ENCODE results near the gene SLC23A2.

GRCh38 chr20:5005326-5005725 lies 4.0 kb upstream of the SLC23A2 start:
- TF ChIP-seq ELF4 (IDR thresholded peaks at IDR 0.05) = no peak
- TF ChIP-seq FOXA1 (IDR thresholded peaks at IDR 0.05) = no peak
- no peak for TF ChIP-seq PKNOX1 (IDR thresholded peaks at IDR 0.05)
- TF ChIP-seq SUZ12 (IDR thresholded peaks at IDR 0.05) = no peak
